NB4 (cell line): ENCODE results near the gene CLPTM1.

Experiments used
- DNase-seq: peaks from one replicate; pipeline ENCODE4 v3.0.0; 2010; ENCODE audit warnings: low read depth
- H3K4me3 ChIP-seq: one replicate; pipeline ENCODE4 v1.5.1; 2011; ENCODE audit warnings: mild to moderate bottlenecking, low read depth, low read length, moderate library complexity
- CTCF ChIP-seq: IDR thresholded peaks from one replicate; pipeline ENCODE4 v1.5.1; 2012; ENCODE audit warnings: low read depth, low read length
- MAX ChIP-seq: IDR thresholded peaks from 2 replicates; pipeline ENCODE4 v1.6.1; 2011; ENCODE audit warnings: low read depth, low read length
- MYC ChIP-seq: IDR thresholded peaks from 2 replicates; pipeline ENCODE4 v1.6.1; 2011; ENCODE audit warnings: low read depth, low read length
- POLR2A ChIP-seq: IDR thresholded peaks from 2 replicates; pipeline ENCODE4 v1.6.1; 2011; ENCODE audit warnings: mild to moderate bottlenecking; ENCODE audit not compliant: insufficient read length; ENCODE audit errors: extremely low read depth

Gene CLPTM1

GRCh38 chr19:45027371-45027770, 72.2 kb downstream of the CLPTM1 start:
- no peak for DNase-seq
- H3K4me3 ChIP-seq, result no peak overlapping the region
- TF ChIP-seq MAX (no peak), POLR2A (no peak), MYC (no peak), CTCF (no peak)

- no peak overlapping the region for H3K4me3 ChIP-seq
- no peak for DNase-seq
- no peak for TF ChIP-seq MAX
- no peak for TF ChIP-seq MYC
- no peak for TF ChIP-seq POLR2A
- no peak for TF ChIP-seq CTCF
Measured at GRCh38 chr19:45030825-45031224, 75.6 kb downstream of the CLPTM1 start.

- TF ChIP-seq MYC (no peak), MAX (no peak), CTCF (no peak), POLR2A (no peak)
- H3K4me3 ChIP-seq, result no peak overlapping the region
- no peak for DNase-seq
Measured at GRCh38 chr19:45032421-45032820, 77.2 kb downstream of the CLPTM1 start.

- TF ChIP-seq MAX (no peak), POLR2A (no peak), MYC (no peak), CTCF (no peak)
- H3K4me3 ChIP-seq, result no peak overlapping the region
- DNase-seq, result no peak
Measured at GRCh38 chr19:45035755-45036154, 80.6 kb downstream of the CLPTM1 start.

- DNase-seq, result no peak
- H3K4me3 ChIP-seq, result no peak overlapping the region
- TF ChIP-seq MAX (no peak), MYC (no peak), CTCF (no peak), POLR2A (no peak)
Measured at GRCh38 chr19:45037393-45038169, 82.4 kb downstream of the CLPTM1 start.
